C4-2B (cell line): ENCODE data around the gene ZCCHC2.

Experiments
- CTCF ChIP-seq: fragments of 450-650 bp; conservative IDR thresholded peaks from 2 replicates; pipeline ENCODE4 v1.5.1; 2017; ENCODE audit warnings: mild to moderate bottlenecking
- ZFX ChIP-seq: fragments of 450-650 bp; IDR thresholded peaks from 2 replicates; pipeline ENCODE4 v1.6.1; 2017

- TF ChIP-seq CTCF (no peak), ZFX (no peak)
Measured at GRCh38 chr18:62549755-62550154, 26.9 kb downstream of the ZCCHC2 start.
